HG02938 (cell line): ENCODE results near the gene ACTR3.

Experiments
- ATAC-seq: cut with Tn5 transposase; IDR thresholded peaks from one replicate; pipeline ENCODE4 v1.9.1; 2021; ENCODE audit warnings: mild to moderate bottlenecking, moderate library complexity; ENCODE audit not compliant: unreplicated experiment

ACTR3 gene

DNA sequence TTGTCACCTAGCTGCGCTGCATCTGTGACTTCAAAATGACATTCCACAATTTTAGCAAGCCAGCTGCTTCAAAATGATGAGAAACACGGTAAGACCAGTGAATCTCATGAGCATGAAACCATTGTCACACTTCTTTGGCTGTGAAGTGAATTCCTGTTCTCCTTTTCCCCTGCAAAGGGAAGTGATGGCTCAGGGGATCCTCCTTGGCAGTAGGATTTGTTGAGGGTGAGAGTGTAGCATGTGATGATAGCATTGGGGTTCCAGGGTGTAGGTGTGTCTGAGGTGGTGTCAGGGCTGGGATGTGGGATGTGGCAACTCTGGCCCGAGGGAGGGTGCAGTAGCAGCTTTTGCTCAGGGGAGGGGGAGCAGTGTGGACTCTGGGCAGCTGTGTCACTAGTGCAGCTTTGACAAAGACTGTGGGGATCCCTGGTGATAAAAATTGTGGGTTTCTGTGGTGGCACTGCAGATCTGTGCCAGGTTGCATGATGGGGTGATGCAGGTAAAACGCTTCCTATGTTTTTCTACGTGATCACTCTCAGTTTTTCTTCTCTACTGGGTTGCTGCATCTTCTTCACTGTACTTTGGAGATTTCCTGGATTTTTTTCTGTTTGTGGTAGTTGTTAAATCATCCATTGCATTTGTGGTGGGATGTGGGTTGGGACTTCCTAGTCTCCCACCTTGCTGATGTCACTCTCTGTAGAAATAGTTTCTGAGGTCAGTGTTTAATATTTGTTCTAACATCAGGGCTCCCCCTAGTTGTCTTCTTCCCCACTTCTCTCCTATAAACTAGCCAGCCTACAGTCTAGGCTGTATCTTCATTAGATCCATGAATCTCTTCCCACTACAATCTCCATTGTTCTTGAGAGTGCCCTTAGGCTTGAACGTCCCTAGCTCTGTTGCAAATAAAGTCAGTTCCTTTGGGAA lies 107.0 kb downstream of the ACTR3 start:
- ATAC-seq = no peak

DNA sequence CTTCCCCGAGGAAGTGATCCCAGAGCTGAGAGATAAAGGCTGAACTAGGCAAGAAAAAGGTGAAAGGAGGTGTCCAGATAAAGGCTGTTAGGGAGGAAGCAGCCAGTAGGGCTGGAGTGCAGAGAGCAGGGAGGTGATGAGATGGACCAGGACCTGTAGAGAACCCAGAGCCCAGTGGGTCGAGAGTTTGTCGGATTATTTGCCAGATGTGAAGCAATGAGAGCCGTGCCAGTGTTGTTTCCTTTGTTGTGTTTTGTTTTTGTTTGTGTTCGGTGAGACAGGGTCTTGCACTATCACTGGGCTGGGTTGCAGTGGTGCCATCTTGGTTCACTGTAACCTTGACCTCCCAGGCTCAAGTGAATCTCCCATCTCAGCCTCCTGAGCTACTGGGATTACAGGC lies 111.3 kb downstream of the ACTR3 start:
- ATAC-seq = no peak

DNA sequence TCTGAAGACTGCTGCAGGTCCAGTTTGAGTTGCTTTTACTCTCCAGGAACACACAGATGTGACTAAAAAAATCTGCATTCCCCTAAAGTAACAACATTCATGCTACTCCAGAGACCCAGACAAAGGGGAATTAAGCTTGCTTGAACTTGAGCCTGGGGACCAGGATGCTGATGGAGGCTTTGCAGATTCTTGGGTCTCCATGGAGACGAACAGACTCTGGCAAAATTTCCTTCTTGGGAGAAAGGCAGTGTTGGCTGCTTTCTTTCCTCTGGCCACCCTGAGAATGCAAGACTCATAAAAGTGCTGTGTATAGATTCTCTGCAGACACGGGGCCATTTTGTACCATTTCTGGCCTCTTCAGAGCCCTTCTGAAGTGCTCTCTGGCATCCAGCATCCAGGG lies 112.0 kb downstream of the ACTR3 start:
- no peak for ATAC-seq

DNA sequence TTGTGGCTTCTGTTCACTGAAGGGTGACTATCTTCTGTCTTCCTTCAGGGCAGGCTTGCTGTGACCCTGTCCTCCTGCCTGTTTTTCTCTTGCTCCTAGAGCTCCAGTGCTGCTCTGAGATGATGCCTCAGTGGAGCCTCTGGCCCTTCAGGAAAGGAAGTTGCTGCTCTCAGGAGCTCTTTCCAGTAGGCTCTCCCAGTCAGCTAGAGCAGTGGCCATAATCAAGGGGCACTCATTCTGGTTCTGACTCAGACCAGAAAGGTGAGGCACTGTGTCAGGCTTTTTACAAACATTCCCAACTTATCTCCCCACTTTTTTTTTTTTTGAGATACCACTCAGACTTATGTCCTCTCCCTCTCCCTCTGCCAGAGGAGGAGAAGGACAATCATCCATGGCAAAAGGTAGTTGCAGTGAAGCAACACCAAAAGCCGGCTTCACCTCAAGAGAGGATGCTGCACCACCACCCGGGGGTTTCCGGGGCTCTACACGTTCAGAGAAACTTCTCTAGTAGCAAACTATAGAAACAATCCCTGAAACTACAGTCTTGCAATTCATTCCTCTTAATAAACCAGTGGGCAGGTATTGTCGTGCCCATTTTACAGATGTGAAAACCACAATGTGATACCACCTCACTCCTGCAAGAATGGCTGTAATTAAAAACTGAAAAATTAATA lies 115.4 kb downstream of the ACTR3 start:
- no peak for ATAC-seq

DNA sequence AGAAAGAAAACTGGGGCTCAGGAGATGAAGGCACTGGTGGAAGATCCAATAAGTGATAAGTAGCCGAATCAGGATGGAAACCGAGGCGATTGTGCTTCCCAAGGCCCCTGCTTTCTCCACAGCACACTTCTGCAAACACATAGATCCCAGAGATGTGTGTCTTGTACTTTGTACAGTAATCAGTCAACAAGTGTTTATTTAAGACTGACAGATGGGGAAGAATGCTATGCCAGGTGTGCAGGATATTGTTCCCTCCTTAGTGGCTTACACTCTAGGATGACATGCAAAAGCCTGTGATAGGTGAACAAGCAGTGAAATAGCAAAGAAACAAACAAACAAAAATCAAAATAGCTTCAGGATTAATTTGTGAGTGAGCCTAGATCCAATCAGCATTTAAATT lies 116.6 kb downstream of the ACTR3 start:
- no peak for ATAC-seq

DNA sequence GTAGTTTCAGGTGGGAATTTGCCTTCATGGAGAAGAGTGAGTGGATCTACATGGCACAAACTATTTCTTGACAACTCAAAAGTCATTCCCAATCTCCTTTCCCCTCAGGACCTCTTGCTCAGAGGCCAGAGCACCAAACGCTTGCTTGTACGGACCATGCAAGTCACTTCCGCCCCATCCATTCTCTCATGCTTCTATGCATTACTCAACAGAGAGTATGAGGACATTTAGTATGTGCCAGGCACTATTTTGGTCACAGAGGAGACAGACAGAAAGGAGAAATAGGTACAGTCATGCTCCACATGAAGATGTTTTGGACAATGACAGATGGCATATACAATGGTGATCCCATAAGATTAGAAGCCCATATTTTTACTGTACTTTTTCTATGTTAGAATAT lies 117.5 kb downstream of the ACTR3 start:
- ATAC-seq = no peak

DNA sequence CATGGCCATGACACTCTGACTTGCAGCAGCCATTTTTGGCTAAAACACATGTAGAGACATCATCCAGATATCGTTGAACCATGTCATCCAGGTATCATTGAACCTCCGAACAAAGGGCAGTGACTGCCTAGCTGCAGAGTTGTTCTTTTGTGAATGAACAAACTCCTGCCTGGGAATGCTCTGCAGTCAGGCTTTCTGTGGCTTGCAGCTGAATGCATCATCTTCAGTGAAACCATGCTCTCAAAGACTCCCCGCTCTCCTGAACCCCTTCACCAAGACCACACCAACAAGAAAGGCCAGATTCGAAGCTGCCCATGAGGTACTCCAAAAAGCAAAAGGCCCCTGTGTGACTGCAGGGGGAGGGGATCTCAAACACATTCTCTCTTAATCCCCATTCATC lies 118.8 kb downstream of the ACTR3 start:
- no peak for ATAC-seq

DNA sequence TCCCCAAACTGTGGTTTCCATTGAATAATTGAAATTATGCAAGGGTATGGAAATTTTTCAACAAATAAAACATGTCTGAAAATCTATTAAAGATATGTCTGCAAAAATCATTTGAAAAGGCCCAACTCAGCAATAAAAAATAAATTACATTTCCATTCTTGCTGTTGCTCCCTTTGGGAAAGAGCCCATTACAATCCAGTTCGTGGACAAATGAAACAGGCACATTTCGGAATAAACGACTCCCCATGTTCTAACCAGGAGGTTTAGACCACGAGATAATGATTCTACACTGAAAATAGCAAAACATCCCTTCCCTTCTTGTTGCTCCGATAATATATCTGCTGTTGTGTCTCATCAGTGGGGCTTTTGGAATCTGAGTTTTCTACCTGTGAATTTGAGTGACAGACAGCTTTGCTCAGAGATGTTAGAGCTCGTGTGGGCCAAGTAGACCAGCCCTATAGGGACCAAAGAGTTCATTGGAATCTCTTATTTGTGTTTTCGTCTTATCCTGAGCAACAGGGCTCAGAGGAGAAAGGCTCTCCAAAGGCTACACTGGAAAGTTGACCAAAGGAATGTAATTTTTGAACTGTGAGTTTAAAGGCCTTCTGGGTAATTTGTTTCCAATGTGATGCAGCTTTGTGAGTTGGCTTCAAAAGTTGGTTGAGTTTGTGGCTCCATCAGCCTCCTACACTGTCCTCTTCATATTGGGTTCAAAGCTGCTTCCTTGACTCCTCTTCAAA lies 119.5 kb downstream of the ACTR3 start:
- no peak for ATAC-seq

DNA sequence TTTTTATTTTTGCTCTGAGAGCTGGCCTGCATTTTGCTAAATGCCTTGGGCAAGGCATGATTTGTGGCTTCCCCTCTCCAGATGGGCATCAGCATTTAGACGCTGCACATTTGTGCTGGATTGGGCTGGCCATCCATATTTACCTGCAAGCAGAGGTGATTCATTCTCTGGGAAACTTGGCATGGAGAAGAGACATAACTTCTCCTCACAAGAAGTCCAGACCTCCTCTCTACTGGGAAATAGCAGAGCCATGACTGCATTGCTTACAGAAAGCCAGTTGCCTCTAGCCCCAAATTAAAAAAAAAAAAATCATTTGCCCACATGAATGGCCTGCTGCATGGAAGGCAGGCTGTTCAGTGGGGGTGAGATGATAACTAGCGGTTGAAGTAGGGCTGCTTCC lies 120.1 kb downstream of the ACTR3 start:
- ATAC-seq = no peak

DNA sequence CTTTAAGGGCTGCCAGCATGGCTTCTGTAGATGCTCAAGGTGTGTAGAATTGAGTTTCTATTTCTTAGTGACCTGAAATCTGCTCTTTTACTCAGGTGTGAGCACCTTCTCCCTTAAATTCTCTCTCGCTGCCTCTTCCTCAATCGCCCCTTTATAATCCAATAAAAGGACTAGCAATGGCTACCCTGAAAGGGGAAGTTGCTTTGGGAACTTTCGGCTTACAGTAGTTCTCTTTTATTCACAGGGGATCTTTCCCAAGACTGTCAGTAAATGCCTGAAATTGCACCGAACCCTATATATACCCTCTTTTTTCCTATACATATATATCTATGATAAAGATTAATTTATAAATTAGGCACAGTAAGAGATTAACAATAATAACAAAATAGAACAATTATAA lies 121.8 kb downstream of the ACTR3 start:
- no peak for ATAC-seq
